SK-N-DZ (cell line): ENCODE results near the gene NFIB.

Experiments
- DNase-seq: peaks from one replicate; pipeline ENCODE4 v3.0.0-alpha.2; 2015; ENCODE audit warnings: low spot score

Gene NFIB

GRCh38 chr9:14157191-14157590 is 156.8 kb downstream of the NFIB start:
- no peak for DNase-seq

- DNase-seq = no peak
Observed at GRCh38 chr9:14156046-14156445, 157.9 kb downstream of the NFIB start.

GRCh38 chr9:14155237-14155636 is 158.7 kb downstream of the NFIB start:
- no peak for DNase-seq

GRCh38 chr9:14153310-14153720 is 160.6 kb downstream of the NFIB start:
- peak; percentile 1 for DNase-seq

GRCh38 chr9:14151451-14151850 is 162.5 kb downstream of the NFIB start:
- no peak for DNase-seq

- no peak for DNase-seq
Observed at GRCh38 chr9:14148501-14149103, 165.3 kb downstream of the NFIB start.

- DNase-seq = no peak
Observed at GRCh38 chr9:14147738-14148137, 166.2 kb downstream of the NFIB start.

- no peak for DNase-seq
Observed at GRCh38 chr9:14146201-14146874, 167.6 kb downstream of the NFIB start.

- no peak for DNase-seq
Observed at GRCh38 chr9:14144215-14144614, 169.7 kb downstream of the NFIB start.

GRCh38 chr9:14141699-14142098 is 172.2 kb downstream of the NFIB start:
- DNase-seq = no peak

- no peak for DNase-seq
Observed at GRCh38 chr9:14140096-14140697, 173.7 kb downstream of the NFIB start.

GRCh38 chr9:14139287-14139686 is 174.7 kb downstream of the NFIB start:
- DNase-seq = no peak

GRCh38 chr9:14136646-14137370 is 177.1 kb downstream of the NFIB start:
- DNase-seq = peak; percentile 1

GRCh38 chr9:14136047-14136635 is 177.8 kb downstream of the NFIB start:
- DNase-seq = no peak

- DNase-seq = no peak
Observed at GRCh38 chr9:14135421-14135820, 178.5 kb downstream of the NFIB start.

GRCh38 chr9:14133394-14133793 is 180.5 kb downstream of the NFIB start:
- no peak for DNase-seq

- DNase-seq = no peak
Observed at GRCh38 chr9:14132775-14133174, 181.2 kb downstream of the NFIB start.

- peak; percentile 29 for DNase-seq
Observed at GRCh38 chr9:14131356-14132088, 182.4 kb downstream of the NFIB start.

- no peak for DNase-seq
Observed at GRCh38 chr9:14127656-14128055, 186.3 kb downstream of the NFIB start.

GRCh38 chr9:14119694-14120514 is 194.0 kb downstream of the NFIB start:
- DNase-seq = no peak
